GM12878 (cell line): Measurements from ENCODE around the gene RIPK4. TPM values are rescaled to one million over a fixed set of nuclear protein-coding genes. Genes with fewer than 3 reads are reported as not detected.

Experiments used
- ATAC-seq: fragments of 200-7000 bp; cut with Tn5 transposase; 3 replicates; pipeline ENCODE4 v1.9.1; 2020; ENCODE audit warnings: mild to moderate bottlenecking, moderate library complexity
- BruUV-seq: library from RNA; stranded (reverse); fragments of 400-500 nt; replicated peaks from 2 replicates; lab custom pipeline; 2021; lab: Mats Ljungman, UMichigan
- CTCF ChIA-PET: fragments of 300-600 bp; sonication (Branson Sonifier 250); formaldehyde crosslinking; extraction: SDS; loops from one replicate; lab custom pipeline; 2021; ENCODE audit warnings: inconsistent platforms; lab: Yijun Ruan, JAX
- POLR2A ChIA-PET: fragments of 350-600 bp; formaldehyde crosslinking; extraction: SDS; loops from one replicate; lab custom pipeline; 2021; ENCODE audit warnings: inconsistent platforms; lab: Charles Lee
- RAD21 ChIA-PET: fragments of 300-600 bp; sonication (Branson Sonifier 250); formaldehyde crosslinking; loops from one replicate; lab custom pipeline; 2023; ENCODE audit warnings: antibody characterized with exemption; ENCODE audit not compliant: unreplicated experiment; lab: Charles Lee
- SMC1A ChIA-PET: fragments of 300-600 bp; sonication (Branson Sonifier 250); formaldehyde crosslinking; loops from one replicate; lab custom pipeline; 2023; ENCODE audit not compliant: unreplicated experiment, uncharacterized antibody; lab: Charles Lee
- DNase-seq: peaks from one replicate; pipeline ENCODE4 v3.0.0-alpha.2; 2011; ENCODE audit warnings: low read depth, low spot score
- FAIRE-seq: peaks from 3 replicates; lab custom pipeline; 2011; peaks lifted over from hg19 to GRCh38; lab: Jason Lieb, UNC
- H2AFZ ChIP-seq: 2 replicates; pipeline ENCODE4 v1.6.0; 2011; ENCODE audit warnings: low read depth, low read length, control low read depth; ENCODE audit not compliant: control insufficient read depth
- H3K27ac ChIP-seq: 2 replicates; pipeline ENCODE4 v1.5.1; 2011; ENCODE audit warnings: control low read depth; ENCODE audit not compliant: control insufficient read depth, insufficient read depth
- H3K27me3 ChIP-seq, 2 experiments: replicated peaks in 1 of 2; 2 replicates each; pipeline versions ENCODE4 v1.6.0 to v1.6.1; 2011; ENCODE audit warnings: low read length in 1 of 2; ENCODE audit not compliant: control insufficient read depth in 2 of 2, insufficient read depth in 2 of 2
- H3K36me3 ChIP-seq, 2 experiments: 2 replicates each; pipeline ENCODE4 v1.5.1; 2011; ENCODE audit warnings: low read length in 1 of 2; ENCODE audit not compliant: control insufficient read depth in 2 of 2, insufficient read depth in 2 of 2
- H3K4me1 ChIP-seq: 2 replicates; pipeline ENCODE4 v1.6.1; 2011; ENCODE audit warnings: mild to moderate bottlenecking, low read length, moderate library complexity, mixed read lengths; ENCODE audit not compliant: control insufficient read depth, insufficient read depth
- H3K4me2 ChIP-seq: 2 replicates; pipeline ENCODE4 v1.6.0; 2011; ENCODE audit warnings: control low read depth; ENCODE audit not compliant: control insufficient read depth, insufficient read depth
- H3K4me3 ChIP-seq: fragments of 200-600 bp; sonication (generic); 2 replicates; pipeline ENCODE4 v1.5.1; 2016
- H3K79me2 ChIP-seq: 2 replicates; pipeline ENCODE4 v1.6.0; 2011; ENCODE audit warnings: low read length; ENCODE audit not compliant: control insufficient read depth, insufficient read depth
- H3K9ac ChIP-seq: 2 replicates; pipeline ENCODE4 v1.8.0; 2011; ENCODE audit warnings: low read length, control low read depth, mixed read lengths; ENCODE audit not compliant: control insufficient read depth, insufficient read depth
- H3K9me3 ChIP-seq: replicated peaks from 3 replicates; pipeline ENCODE4 v1.5.1; 2011; ENCODE audit warnings: mild to moderate bottlenecking, low read length; ENCODE audit not compliant: control insufficient read depth, insufficient read depth
- H4K20me1 ChIP-seq: 2 replicates; pipeline ENCODE4 v1.6.0; 2011; ENCODE audit not compliant: control insufficient read depth, insufficient read depth
- BACH1 ChIP-seq: fragments of 450-650 bp; IDR thresholded peaks from 2 replicates; pipeline ENCODE4 v1.6.1; 2017; ENCODE audit warnings: mild to moderate bottlenecking, borderline replicate concordance
- CHD1 ChIP-seq: IDR thresholded peaks from 2 replicates; pipeline ENCODE4 v1.6.1; 2012; ENCODE audit warnings: low read depth, low read length, improper control_type of control experiment
- EED ChIP-seq: sonication (generic); IDR thresholded peaks from 2 replicates; pipeline ENCODE4 v1.6.1; 2016; ENCODE audit warnings: antibody characterized with exemption, low read depth
- FOS ChIP-seq: IDR thresholded peaks from 3 replicates; pipeline ENCODE4 v1.6.1; 2011; ENCODE audit warnings: borderline replicate concordance; ENCODE audit not compliant: insufficient read length; ENCODE audit errors: extremely low read depth
- FOXM1 ChIP-seq: IDR thresholded peaks from 2 replicates; pipeline ENCODE4 v1.6.1; 2012; ENCODE audit warnings: low read depth, mild to moderate bottlenecking, inconsistent platforms, low read length, moderate library complexity
- GATAD2B ChIP-seq: fragments of 450-650 bp; conservative IDR thresholded peaks from 2 replicates; pipeline ENCODE4 v1.6.1; 2017; ENCODE audit warnings: low read depth, mild to moderate bottlenecking, moderate library complexity
- HDGF ChIP-seq: fragments of 450-650 bp; IDR thresholded peaks from 2 replicates; pipeline ENCODE4 v1.6.1; 2016; ENCODE audit warnings: antibody characterized with exemption
- MYC ChIP-seq: IDR thresholded peaks from 2 replicates; pipeline ENCODE4 v1.6.1; 2011; ENCODE audit warnings: mild to moderate bottlenecking, low read length, moderate library complexity, inconsistent platforms; ENCODE audit not compliant: insufficient read depth, insufficient replicate concordance, insufficient read length, severe bottlenecking
- NFYB ChIP-seq: IDR thresholded peaks from 2 replicates; pipeline ENCODE4 v1.6.1; 2011; ENCODE audit warnings: low read depth, mild to moderate bottlenecking, low read length, improper control_type of control experiment, moderate library complexity; ENCODE audit not compliant: insufficient read depth
- PAX8 ChIP-seq: fragments of 450-650 bp; IDR thresholded peaks from 2 replicates; pipeline ENCODE4 v1.6.1; 2017; ENCODE audit warnings: mild to moderate bottlenecking, moderate library complexity
- SPI1 ChIP-seq: IDR thresholded peaks from 2 replicates; pipeline ENCODE4 v1.6.1; 2011; ENCODE audit warnings: low read depth, mild to moderate bottlenecking, low read length, moderate library complexity, borderline replicate concordance; ENCODE audit not compliant: insufficient read depth
- TCF12 ChIP-seq: IDR thresholded peaks from 2 replicates; pipeline ENCODE4 v1.6.1; 2011; ENCODE audit warnings: low read depth, mild to moderate bottlenecking, low read length
- ZNF207 ChIP-seq: fragments of 450-650 bp; IDR thresholded peaks from 2 replicates; pipeline ENCODE4 v1.6.1; 2014; ENCODE audit warnings: antibody characterized with exemption, mild to moderate bottlenecking, borderline replicate concordance
- WGBS: methylation state at CpG from one replicate; pipeline ENCODE4 v1.1.6; 2016; ENCODE audit warnings: low lambda C conversion rate; ENCODE audit not compliant: insufficient replicate concordance, insufficient coverage; ENCODE audit errors: missing lambda C conversion rate; 5-methylcytosine and 5-hydroxymethylcytosine counted together
- in situ Hi-C: fragments of 300-500 bp; cut with MboI; formaldehyde crosslinking; loops from 9 replicates; pipeline ENCODE4 v1.14.3; 2018; ENCODE audit warnings: mixed read lengths
- intact Hi-C: fragments of 100-400 bp; cut with micrococcal nuclease; formaldehyde crosslinking; loops from one replicate; pipeline ENCODE4 v1.14.2; 2022; ENCODE audit not compliant: unreplicated experiment
- polyA plus RNA-seq, 11 experiments: library from polyadenylated mRNA; depleted of rRNA in 4 of 11; unstranded in 6 of 11; stranded (reverse) in 5 of 11; fragments of >200 nt; fragmentation: Nextera tagmentation in 4 of 11; fragmentation: Illumina TruSeq in 1 of 11; extraction: Ambion mirVana in 4 of 11; extraction: Trizol in 1 of 11; gene quantifications; 1 replicate in 1 of 11; 2 replicates in 10 of 11; pipeline versions ENCODE4 v1.2.1 to v1.2.3, GENCODE V29; 2011 to 2016; ENCODE audit warnings: inconsistent platforms in 2 of 11, missing spikeins in 2 of 11, low read depth in 1 of 11
- total RNA-seq, 4 experiments: library from RNA; depleted of rRNA in 3 of 4; stranded (reverse); fragments of >200 nt in 3 of 4; fragmentation: Illumina TruSeq in 1 of 4; extraction: Trizol in 1 of 4; gene quantifications; 2 replicates each; pipeline versions ENCODE4 v1.2.1 to v1.2.3, GENCODE V29; 2013 to 2021
- TF ChIP-seq, protein P1 (sequence below): IDR thresholded peaks from 2 replicates; pipeline ENCODE4 v1.6.1; 2011; ENCODE audit warnings: borderline replicate concordance, low read depth, mild to moderate bottlenecking, moderate library complexity, mixed read lengths, low read length; ENCODE audit not compliant: insufficient read depth; ENCODE audit errors: extremely low read length
- TF ChIP-seq, protein P2 (sequence below): fragments of 450-650 bp; IDR thresholded peaks from 2 replicates; pipeline ENCODE4 v1.6.1; 2017; ENCODE audit warnings: low read depth, mild to moderate bottlenecking, moderate library complexity

The RIPK4 gene
- total and polyA plus RNA-seq, 10 of the 15 experiments (the other 5 are each of a cell fraction or from before 2014, with no cell fraction given), result 0.05 TPM; not detected in 9

DNA sequence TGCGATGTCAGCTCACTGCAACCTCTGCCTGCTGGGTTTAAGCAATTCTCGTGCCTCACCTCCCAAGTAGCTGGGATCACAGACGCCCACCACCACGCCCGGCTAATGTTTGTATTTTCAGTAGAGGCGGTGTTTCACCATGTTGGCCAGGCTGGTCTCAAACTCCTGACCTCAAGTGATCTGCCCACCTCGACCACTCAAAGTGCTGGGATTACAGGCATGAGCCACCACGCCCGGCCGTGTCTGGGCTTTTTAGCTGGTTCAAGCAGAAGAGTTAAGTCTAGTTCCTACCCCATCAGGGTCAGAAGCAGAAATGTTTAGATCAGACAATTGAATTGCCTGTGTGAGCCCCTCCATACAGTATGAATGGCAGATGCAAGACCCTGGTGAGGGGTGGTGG lies 27.7 kb upstream of the RIPK4 start:
- Histone ChIP-seq H3K27me3 (no peaks in the 10 kb centered on the region), H3K4me3 (no peak overlapping the region), H2AFZ (no peak overlapping the region), H3K4me2 (no peak overlapping the region), H3K27ac (no peak overlapping the region), H3K36me3 (peaks cover 3 to 9% of the 10 kb centered on the region in 2 experiments), H3K79me2 (no peaks in the 10 kb centered on the region), H3K9me3 (no peaks in the 10 kb centered on the region; the same call in 2 of the 3 replicates), H4K20me1 (no peaks in the 10 kb centered on the region), H3K9ac (no peak overlapping the region), H3K4me1 (no peaks in the 10 kb centered on the region)
- ATAC-seq (no peak), FAIRE-seq (no peak), DNase-seq (no peak)
- CTCF ChIA-PET, result interaction anchor here (0.9 kb wide), 1 partner anchor 22 kb away, joined by 4 read pairs; no protein-coding TSS in a partner anchor
- no TSS peak for BruUV-seq
- RAD21 ChIA-PET, result no interaction called here
- in situ Hi-C loops, result no loop called here
- POLR2A ChIA-PET, result no interaction called here
- TF ChIP-seq EED, result no peak
- TF ChIP-seq, protein P1, sequence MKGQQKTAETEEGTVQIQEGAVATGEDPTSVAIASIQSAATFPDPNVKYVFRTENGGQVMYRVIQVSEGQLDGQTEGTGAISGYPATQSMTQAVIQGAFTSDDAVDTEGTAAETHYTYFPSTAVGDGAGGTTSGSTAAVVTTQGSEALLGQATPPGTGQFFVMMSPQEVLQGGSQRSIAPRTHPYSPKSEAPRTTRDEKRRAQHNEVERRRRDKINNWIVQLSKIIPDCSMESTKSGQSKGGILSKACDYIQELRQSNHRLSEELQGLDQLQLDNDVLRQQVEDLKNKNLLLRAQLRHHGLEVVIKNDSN, result no peak
- TF ChIP-seq HDGF, result no peak
- TF ChIP-seq TCF12, result no peak
- SMC1A ChIA-PET, result no interaction called here
- intact Hi-C loops, result no loop called here
- WGBS, result 94% methylated on average over 10 of the region's 10 CpGs

DNA sequence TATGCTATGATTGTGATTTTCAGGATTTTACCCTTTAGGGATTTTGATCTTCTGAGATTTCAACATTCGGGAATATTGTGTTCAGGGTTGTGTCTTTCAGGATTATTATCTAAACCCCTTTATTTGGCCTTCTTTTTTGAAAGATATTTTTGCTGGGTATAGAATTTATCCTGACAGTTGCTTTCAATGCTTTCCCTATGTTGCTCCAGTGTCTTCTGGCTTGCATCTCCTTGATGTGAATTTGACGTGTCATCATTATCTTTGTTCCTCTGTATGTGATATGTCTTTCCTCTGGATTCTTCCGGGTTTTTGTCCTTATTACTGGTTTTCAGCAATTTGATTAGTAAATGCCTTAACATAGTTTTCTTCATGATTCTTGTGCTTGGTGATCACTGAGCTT lies 25.9 kb upstream of the RIPK4 start:
- Histone ChIP-seq H3K4me1 (no peaks in the 10 kb centered on the region), H3K9me3 (no peaks in the 10 kb centered on the region; the same call in 2 of the 3 replicates), H3K4me2 (no peak overlapping the region), H4K20me1 (no peaks in the 10 kb centered on the region), H3K9ac (no peak overlapping the region), H2AFZ (no peak overlapping the region), H3K4me3 (no peak overlapping the region; the same call in 1 of the 2 replicates), H3K36me3 (peaks cover 1 to 5% of the 10 kb centered on the region in 2 experiments; a peak in 2 of 4 replicates), H3K27ac (no peak overlapping the region), H3K27me3 (no peaks in the 10 kb centered on the region), H3K79me2 (no peaks in the 10 kb centered on the region)
- no peak for FAIRE-seq
- DNase-seq, result no peak
- no TSS peak for BruUV-seq
- ATAC-seq, result no peak
- intact Hi-C loops, result no loop called here
- ChIA-PET CTCF (no interaction called here), SMC1A (no interaction called here), RAD21 (no interaction called here), POLR2A (interaction anchor here (0.6 kb wide), 1 partner anchor 10 kb away, joined by 3 read pairs; no protein-coding TSS in a partner anchor)
- in situ Hi-C loops, result no loop called here
- 71% methylated on average over 3 of the region's 3 CpGs for WGBS
- TF ChIP-seq ZNF207 (no peak), PAX8 (no peak), GATAD2B (no peak), SPI1 (no peak), FOXM1 (no peak), FOS (no peak), MYC (no peak), NFYB (no peak), CHD1 (no peak), BACH1 (no peak)
- TF ChIP-seq, protein P2, sequence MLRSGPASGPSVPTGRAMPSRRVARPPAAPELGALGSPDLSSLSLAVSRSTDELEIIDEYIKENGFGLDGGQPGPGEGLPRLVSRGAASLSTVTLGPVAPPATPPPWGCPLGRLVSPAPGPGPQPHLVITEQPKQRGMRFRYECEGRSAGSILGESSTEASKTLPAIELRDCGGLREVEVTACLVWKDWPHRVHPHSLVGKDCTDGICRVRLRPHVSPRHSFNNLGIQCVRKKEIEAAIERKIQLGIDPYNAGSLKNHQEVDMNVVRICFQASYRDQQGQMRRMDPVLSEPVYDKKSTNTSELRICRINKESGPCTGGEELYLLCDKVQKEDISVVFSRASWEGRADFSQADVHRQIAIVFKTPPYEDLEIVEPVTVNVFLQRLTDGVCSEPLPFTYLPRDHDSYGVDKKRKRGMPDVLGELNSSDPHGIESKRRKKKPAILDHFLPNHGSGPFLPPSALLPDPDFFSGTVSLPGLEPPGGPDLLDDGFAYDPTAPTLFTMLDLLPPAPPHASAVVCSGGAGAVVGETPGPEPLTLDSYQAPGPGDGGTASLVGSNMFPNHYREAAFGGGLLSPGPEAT, result no peak
